ENCODE measurements around the gene NCK1. TPM values are rescaled to one million over a fixed set of nuclear protein-coding genes. Genes with fewer than 3 reads are reported as not detected.

NCK1 gene
- total and polyA plus RNA-seq, 5 donors, result 14.0 to 38.9 (median 25.9) TPM

DNA sequence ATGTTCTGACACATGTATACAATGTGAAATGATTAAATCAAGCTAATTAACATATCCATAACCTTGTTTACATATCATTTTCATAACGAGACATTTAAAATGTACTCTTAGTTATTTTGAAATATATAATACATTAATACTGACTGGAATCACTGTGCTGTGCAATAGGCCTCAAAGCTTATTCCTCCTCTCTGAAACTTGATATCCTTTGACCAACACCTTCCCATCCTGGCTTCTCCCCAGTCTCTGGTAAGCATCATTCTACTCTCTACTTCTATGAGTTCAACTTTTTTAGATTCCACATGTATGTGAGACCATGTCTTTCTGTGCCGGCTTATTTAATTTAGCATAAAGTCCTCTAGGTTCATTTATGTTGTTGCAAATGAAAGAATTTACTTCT is 48.7 kb downstream of the NCK1 start:
- ATAC-seq, result no peak
- DNase-seq, result no peak
- Histone ChIP-seq H3K27ac (ENCODE audit: low read length) (no peak overlapping the region), H3K9me3 (ENCODE audit: control insufficient read depth, low read length) (no peaks in the 10 kb centered on the region), H3K4me3 (ENCODE audit: low read length) (no peak overlapping the region), H3K4me1 (ENCODE audit: control insufficient read depth, insufficient read depth, low read length) (peaks cover 16% of the 10 kb centered on the region), H3K27me3 (ENCODE audit: control insufficient read depth, insufficient read depth) (no peaks in the 10 kb centered on the region)
- 94% methylated on average over 2 of the region's 2 CpGs for WGBS
- intact Hi-C loops (cut with DNase I), result no loop called here

DNA sequence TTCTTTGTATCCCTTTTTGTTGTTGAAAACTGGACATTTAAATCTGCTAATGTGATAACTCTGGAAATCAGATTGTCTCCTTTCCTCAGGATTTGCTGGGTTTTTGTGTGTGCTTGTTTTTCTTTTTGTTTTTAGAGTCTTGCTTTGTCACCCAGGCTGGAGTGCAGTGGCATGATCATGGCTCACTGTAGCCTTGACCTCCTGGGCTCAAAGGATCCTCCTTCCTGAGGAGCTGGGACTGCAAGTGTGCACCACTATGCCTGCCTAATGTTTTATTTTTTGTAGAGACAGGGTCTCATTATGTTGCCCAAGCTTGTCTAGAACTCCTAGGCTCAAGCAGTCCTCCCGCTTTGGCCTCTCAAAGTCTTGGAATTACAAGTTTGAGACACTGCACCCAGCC is 51.2 kb downstream of the NCK1 start:
- Histone ChIP-seq H3K27ac (ENCODE audit: low read length) (no peak overlapping the region), H3K4me1 (ENCODE audit: control insufficient read depth, insufficient read depth, low read length) (peaks cover 4% of the 10 kb centered on the region), H3K27me3 (ENCODE audit: control insufficient read depth, insufficient read depth) (no peaks in the 10 kb centered on the region), H3K9me3 (ENCODE audit: control insufficient read depth, low read length) (no peaks in the 10 kb centered on the region), H3K4me3 (ENCODE audit: low read length) (no peak overlapping the region)
- ATAC-seq (no peak), DNase-seq (no peak)
- intact Hi-C loops (cut with DNase I), result no loop called here
- WGBS, result 98% methylated on average over 1 of the region's 1 CpG

DNA sequence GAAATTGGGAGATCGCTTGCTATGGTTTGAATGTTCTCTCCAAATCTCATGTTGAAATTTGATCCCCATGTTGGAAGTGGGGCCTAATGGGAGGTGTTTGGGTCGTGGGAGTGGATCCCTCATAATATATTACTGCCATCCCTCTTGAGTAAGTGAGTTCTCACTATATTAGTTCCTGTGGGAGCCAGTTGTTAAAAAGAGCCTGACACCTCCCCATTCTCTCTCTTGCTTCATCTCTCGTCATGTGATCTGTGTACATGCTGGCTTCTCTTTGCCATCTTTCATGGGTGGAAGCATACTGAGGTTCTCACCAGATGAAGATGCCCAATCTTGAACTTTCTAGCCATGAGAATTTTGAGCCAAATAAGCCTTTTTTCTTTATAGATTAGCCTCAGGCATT is 52.7 kb downstream of the NCK1 start:
- Histone ChIP-seq H3K4me1 (ENCODE audit: control insufficient read depth, insufficient read depth, low read length) (peaks cover 3% of the 10 kb centered on the region), H3K27ac (ENCODE audit: low read length) (no peak overlapping the region), H3K27me3 (ENCODE audit: control insufficient read depth, insufficient read depth) (no peaks in the 10 kb centered on the region), H3K9me3 (ENCODE audit: control insufficient read depth, low read length) (no peaks in the 10 kb centered on the region), H3K4me3 (ENCODE audit: low read length) (no peak overlapping the region)
- no peak for ATAC-seq
- 87% methylated on average over 3 of the region's 3 CpGs for WGBS
- no peak for DNase-seq
- intact Hi-C loops (cut with DNase I), result no loop called here

DNA sequence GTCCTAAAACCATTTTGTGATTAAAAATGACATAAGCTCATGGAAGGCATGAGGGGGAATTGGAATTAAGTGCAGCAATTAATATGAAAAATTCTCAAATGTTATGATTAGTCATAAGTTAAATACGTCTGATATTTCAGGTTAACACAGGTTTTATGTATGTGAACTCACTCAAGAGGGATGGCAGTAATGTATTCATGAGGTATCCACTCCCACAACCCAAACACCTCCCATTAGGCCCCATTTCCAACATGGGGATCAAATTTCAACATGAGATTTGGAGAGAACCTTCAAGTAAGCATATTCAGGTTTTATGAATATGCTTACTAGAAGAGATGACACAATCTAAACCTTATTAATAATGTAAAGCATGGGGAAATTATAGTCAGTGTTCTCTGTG is 54.2 kb downstream of the NCK1 start:
- 95% methylated on average over 1 of the region's 1 CpG for WGBS

DNA sequence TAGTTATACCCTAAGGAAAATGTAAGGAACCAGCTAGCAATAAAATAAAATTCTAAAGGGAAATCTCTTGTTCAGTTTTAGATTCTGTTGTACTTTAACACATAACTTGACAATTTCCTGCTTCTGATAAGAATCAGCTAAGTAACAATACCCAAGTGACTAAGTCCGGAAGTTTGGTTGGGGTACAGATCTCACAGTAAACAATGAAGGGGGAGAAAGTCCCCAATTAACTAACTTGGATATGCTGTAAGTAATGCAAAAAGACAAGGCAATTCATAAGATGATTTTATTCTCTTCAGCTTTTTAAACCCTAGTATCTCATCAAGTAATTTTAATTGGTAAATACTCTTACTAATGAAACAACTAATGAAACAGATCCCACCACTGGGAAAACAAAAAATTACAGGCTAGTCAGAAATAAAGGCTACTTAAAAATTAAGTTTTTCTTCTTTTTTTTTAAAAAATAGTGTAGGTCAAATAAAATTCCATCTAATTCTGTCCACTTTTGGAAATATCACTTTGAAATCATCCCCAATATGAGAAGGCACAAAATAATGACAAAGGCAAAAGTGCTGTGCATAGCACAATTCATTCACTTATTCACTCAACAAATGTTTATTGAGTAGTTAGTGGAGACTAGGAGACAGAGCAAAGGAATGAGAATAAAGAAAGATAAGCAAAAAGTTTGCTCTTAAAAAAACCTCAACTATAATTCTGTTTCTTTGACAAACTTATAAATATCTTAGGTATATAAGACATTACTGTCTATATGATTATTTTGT is 58.0 kb downstream of the NCK1 start:
- ATAC-seq, result no peak

More for the DNA sequence above, 54.2 kb downstream of the NCK1 start:
- DNase-seq (no peak), ATAC-seq (no peak)
- no peaks in the 10 kb centered on the region for H3K9me3 ChIP-seq (ENCODE audit: control insufficient read depth, low read length)
- intact Hi-C loops (cut with DNase I), result no loop called here
- peaks cover 3% of the 10 kb centered on the region for H3K4me1 ChIP-seq (ENCODE audit: control insufficient read depth, insufficient read depth, low read length)
- no peak overlapping the region for H3K4me3 ChIP-seq (ENCODE audit: low read length)
- H3K27ac ChIP-seq (ENCODE audit: low read length), result no peak overlapping the region
- H3K27me3 ChIP-seq (ENCODE audit: control insufficient read depth, insufficient read depth), result no peaks in the 10 kb centered on the region

DNA sequence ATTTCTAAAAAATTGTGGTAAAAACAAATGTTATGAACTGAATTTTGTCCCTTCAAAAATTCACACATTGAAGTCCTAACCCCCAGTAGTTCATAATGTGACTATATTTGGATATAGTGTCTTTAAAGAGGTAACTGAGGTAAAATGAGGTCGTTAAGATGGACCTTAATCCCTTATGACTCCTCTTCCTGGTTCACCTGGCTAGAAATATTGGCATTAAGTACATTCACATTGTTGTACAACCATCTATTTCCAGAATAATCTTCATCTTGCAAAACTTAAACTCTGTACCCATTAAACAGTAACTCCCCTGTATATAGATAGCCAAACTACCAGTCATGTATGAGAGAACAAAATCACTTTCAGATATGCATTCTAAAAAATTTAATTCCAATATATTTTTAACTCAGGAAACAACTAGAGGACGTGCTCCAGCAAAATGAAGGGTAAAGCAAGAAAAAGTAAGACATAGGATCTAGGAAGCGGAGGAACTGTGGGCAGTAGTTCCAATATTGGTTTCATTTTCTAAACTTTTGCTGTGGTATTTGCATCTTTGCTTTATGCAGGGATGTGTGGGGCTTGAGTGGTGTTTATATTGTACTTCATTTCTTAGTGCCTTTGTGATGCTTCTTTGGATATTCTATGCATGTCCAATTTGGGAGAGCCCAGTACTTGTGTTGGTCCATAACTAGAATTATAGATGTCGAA is 59.0 kb downstream of the NCK1 start:
- Histone ChIP-seq H3K27me3 (ENCODE audit: control insufficient read depth, insufficient read depth) (no peaks in the 10 kb centered on the region), H3K4me3 (ENCODE audit: low read length) (no peak overlapping the region), H3K27ac (ENCODE audit: low read length) (no peak overlapping the region), H3K4me1 (ENCODE audit: control insufficient read depth, insufficient read depth, low read length) (no peaks in the 10 kb centered on the region), H3K9me3 (ENCODE audit: control insufficient read depth, low read length) (no peaks in the 10 kb centered on the region)
- 94% methylated on average over 4 of the region's 4 CpGs for WGBS
- ATAC-seq, result no peak
- DNase-seq, result no peak
- intact Hi-C loops (cut with DNase I), result no loop called here

More for the DNA sequence above, 58.0 kb downstream of the NCK1 start:
- DNase-seq, result no peak
- Histone ChIP-seq H3K9me3 (ENCODE audit: control insufficient read depth, low read length) (no peaks in the 10 kb centered on the region), H3K27me3 (ENCODE audit: control insufficient read depth, insufficient read depth) (no peaks in the 10 kb centered on the region), H3K4me3 (ENCODE audit: low read length) (no peak overlapping the region), H3K27ac (ENCODE audit: low read length) (no peak overlapping the region), H3K4me1 (ENCODE audit: control insufficient read depth, insufficient read depth, low read length) (no peaks in the 10 kb centered on the region)
- intact Hi-C loops (cut with DNase I), result no loop called here
- 33% methylated on average over 1 of the region's 1 CpG for WGBS

DNA sequence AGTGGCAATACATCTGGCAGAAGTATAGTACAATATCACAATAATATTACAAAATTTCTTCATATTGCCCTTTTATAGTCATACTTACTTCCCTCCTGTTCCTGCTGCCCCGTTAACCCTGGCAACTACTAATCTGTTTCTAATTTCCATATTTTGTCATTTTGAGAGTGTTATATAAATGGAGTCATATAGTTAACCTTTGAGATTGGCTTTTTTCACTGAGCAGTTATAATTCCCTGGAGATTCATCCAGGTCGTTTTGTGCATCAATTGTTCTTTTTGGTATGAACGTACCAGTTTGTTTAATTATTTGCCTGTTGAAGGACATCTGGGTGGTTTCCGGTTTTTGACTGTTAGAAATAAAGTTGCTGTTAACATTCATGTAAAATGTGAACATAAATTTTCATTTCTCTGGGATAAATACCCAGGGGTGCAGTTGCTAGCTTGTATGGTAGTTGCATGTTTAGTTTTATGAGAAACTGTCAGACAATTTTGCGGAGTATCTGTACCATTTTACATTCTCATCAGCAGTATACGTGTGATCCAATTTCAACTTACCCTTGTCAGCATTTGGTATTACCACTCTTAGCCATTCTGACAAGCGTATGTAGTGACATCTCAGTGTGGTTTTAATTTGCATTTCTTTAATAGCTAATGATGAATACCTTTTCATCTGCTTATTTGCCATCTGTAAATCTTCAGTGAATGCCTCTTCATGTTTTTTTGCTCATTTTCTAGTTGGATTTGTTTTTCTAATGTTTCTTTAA is 63.6 kb downstream of the NCK1 start:
- ATAC-seq (no peak), DNase-seq (no peak)
- Histone ChIP-seq H3K27me3 (ENCODE audit: control insufficient read depth, insufficient read depth) (no peaks in the 10 kb centered on the region), H3K4me3 (ENCODE audit: low read length) (no peak overlapping the region), H3K4me1 (ENCODE audit: control insufficient read depth, insufficient read depth, low read length) (no peaks in the 10 kb centered on the region), H3K27ac (ENCODE audit: low read length) (no peak overlapping the region), H3K9me3 (ENCODE audit: control insufficient read depth, low read length) (no peaks in the 10 kb centered on the region)
- WGBS, result 69% methylated on average over 7 of the region's 7 CpGs
- intact Hi-C loops (cut with DNase I), result no loop called here

DNA sequence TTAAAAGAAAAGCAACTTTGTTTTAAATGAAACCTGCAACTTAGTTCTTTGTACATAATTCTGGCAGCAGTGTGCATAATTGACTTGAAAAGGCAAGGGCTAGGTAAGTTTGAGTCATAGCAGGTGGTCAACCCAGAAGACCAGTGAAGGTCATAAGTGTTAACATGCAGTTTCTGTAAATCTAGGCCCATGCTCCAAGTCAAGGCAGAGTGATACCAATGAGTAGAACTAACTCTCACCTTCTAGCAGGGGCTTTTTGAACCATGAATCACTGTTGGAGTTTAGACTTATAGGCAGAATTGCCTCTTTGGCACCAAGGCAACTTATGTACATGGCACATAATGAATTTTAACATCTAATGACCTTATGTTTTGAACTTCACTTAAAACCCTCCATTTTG is 66.2 kb downstream of the NCK1 start:
- no peaks in the 10 kb centered on the region for H3K9me3 ChIP-seq (ENCODE audit: control insufficient read depth, low read length)
- H3K27ac ChIP-seq (ENCODE audit: low read length), result no peak overlapping the region
- H3K4me1 ChIP-seq (ENCODE audit: control insufficient read depth, insufficient read depth, low read length), result no peaks in the 10 kb centered on the region
- intact Hi-C loops (cut with DNase I), result no loop called here
- ATAC-seq (no peak), DNase-seq (no peak)
- H3K27me3 ChIP-seq (ENCODE audit: control insufficient read depth, insufficient read depth), result no peaks in the 10 kb centered on the region
- no peak overlapping the region for H3K4me3 ChIP-seq (ENCODE audit: low read length)

DNA sequence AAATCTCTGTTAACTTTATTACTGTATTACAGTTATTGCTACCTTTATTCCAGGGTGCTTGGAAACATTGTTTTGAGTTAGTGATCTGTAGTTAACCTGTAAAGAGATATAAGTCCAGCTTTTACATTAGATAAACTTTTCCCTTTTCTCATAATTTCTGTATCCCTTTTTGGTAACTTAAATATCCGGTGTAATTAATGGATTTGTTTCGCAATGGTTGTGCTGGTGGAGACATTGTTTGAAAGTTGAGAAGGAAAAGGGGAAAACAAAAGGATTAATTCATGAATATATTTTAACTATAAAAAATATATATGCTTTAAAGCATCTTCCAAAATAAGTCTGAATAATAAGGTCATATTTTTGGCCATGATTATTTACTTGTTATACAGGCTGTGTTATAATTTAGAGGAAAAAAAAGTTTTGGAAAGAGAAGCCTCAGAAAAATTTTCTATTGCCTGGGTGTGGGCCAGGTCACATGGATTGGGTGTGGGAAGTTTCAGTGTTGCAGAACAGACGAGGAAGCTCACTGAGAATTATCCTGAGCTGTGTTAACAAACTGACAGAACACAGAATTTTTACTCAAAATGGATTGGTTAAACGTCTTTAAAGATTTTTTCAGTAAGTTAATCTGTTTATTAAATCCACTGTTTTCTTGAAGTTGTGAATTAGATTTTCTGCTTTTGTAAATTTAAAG is 68.1 kb downstream of the NCK1 start:
- Histone ChIP-seq H3K27ac (ENCODE audit: low read length) (no peak overlapping the region), H3K9me3 (ENCODE audit: control insufficient read depth, low read length) (no peaks in the 10 kb centered on the region), H3K27me3 (ENCODE audit: control insufficient read depth, insufficient read depth) (no peaks in the 10 kb centered on the region), H3K4me3 (ENCODE audit: low read length) (peak overlapping the region; percentile 25), H3K4me1 (ENCODE audit: control insufficient read depth, insufficient read depth, low read length) (peaks cover 1% of the 10 kb centered on the region)
- intact Hi-C loops (cut with DNase I), result no loop called here
- 28% methylated on average over 4 of the region's 4 CpGs for WGBS
- DNase-seq, result peak; percentile 55 to 83 (median 74)
- peak; percentile 80 to 88 for ATAC-seq

DNA sequence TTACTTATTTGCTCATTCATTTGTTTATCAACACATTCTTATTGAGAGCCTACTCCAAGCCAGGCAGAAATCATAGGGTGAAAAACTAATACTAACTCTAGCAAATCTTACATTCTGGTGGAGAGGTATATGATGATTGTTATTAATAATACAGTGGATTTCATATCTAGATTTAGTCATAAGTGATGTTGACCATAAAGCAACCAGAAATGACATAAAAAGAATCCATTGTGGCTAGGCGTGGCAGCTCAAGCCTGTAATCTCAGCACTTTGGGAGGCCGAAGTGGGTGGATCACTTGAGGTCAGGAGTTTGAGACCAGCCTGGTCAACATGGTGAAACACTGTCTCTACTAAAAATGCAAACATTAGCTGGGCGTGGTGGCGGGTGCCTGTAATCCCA is 69.6 kb downstream of the NCK1 start:
- DNase-seq (no peak), ATAC-seq (no peak)
- Histone ChIP-seq H3K27ac (ENCODE audit: low read length) (no peak overlapping the region), H3K27me3 (ENCODE audit: control insufficient read depth, insufficient read depth) (no peaks in the 10 kb centered on the region), H3K9me3 (ENCODE audit: control insufficient read depth, low read length) (no peaks in the 10 kb centered on the region), H3K4me1 (ENCODE audit: control insufficient read depth, insufficient read depth, low read length) (peaks cover 1% of the 10 kb centered on the region), H3K4me3 (ENCODE audit: low read length) (peak overlapping the region; percentile 71)
- intact Hi-C loops (cut with DNase I), result no loop called here
- WGBS, result 81% methylated on average over 4 of the region's 4 CpGs

Data from right cardiac atrium (tissue), 5 donors.